Panc1 (cell line): ENCODE data around the gene DNAI2. TPM values are rescaled to one million over a fixed set of nuclear protein-coding genes. Genes with fewer than 3 reads are reported as not detected.
A peak's percentile ranks its signal among the peaks of the same experiment; 100 is the strongest.

Source experiments
- ATAC-seq: fragments of 200-7000 bp; cut with Tn5 transposase; 2 replicates; pipeline ENCODE4 v1.9.1; 2020; ENCODE audit warnings: mild to moderate bottlenecking, moderate library complexity
- BruUV-seq: library from RNA; stranded (reverse); fragments of 400-500 nt; replicated peaks from 2 replicates; lab custom pipeline; 2021; lab: Mats Ljungman, UMichigan
- CTCF ChIA-PET: fragments of 300-600 bp; sonication (Branson Sonifier 250); formaldehyde crosslinking; loops from one replicate; lab custom pipeline; 2022; ENCODE audit warnings: antibody characterized with exemption; lab: Charles Lee
- POLR2A ChIA-PET: fragments of 300-600 bp; sonication (Branson Sonifier 250); formaldehyde crosslinking; loops from one replicate; lab custom pipeline; 2022; ENCODE audit warnings: antibody characterized with exemption; lab: Charles Lee
- DNase-seq: peaks from one replicate; pipeline ENCODE4 v3.0.0-alpha.2; 2010; ENCODE audit warnings: low read depth, low spot score
- H3K27ac ChIP-seq: 2 replicates; pipeline ENCODE4 v1.5.1; 2011; ENCODE audit warnings: mild to moderate bottlenecking, low read length, inconsistent platforms
- H3K27me3 ChIP-seq: fragments of 200-500 bp; sonication (Bioruptor generic); 2 replicates; pipeline ENCODE4 v1.6.0; 2014; ENCODE audit warnings: low read length, inconsistent platforms; ENCODE audit not compliant: control insufficient read depth, insufficient read depth
- H3K36me3 ChIP-seq: fragments of 200-500 bp; sonication (Bioruptor generic); 2 replicates; pipeline ENCODE4 v1.5.1; 2014; ENCODE audit warnings: inconsistent platforms, mild to moderate bottlenecking, low read length, moderate library complexity; ENCODE audit not compliant: control insufficient read depth, insufficient read depth
- H3K4me1 ChIP-seq: 2 replicates; pipeline ENCODE4 v1.5.1; 2011; ENCODE audit warnings: inconsistent platforms, mild to moderate bottlenecking, low read length, moderate library complexity; ENCODE audit not compliant: control insufficient read depth, insufficient read depth
- H3K4me3 ChIP-seq, 2 experiments: 2 replicates each; pipeline ENCODE4 v1.5.1; 2011 to 2012; ENCODE audit warnings: low read depth in 2 of 2, low read length in 2 of 2, mild to moderate bottlenecking in 2 of 2, inconsistent platforms in 1 of 2, moderate library complexity in 1 of 2
- H3K9me3 ChIP-seq: fragments of 200-500 bp; sonication (Bioruptor generic); 2 replicates; pipeline ENCODE4 v1.5.1; 2014; ENCODE audit warnings: low read depth, mild to moderate bottlenecking, inconsistent platforms, low read length, moderate library complexity; ENCODE audit not compliant: control insufficient read depth, insufficient read depth
- SIN3A ChIP-seq: IDR thresholded peaks from 2 replicates; pipeline ENCODE4 v1.6.1; 2012; ENCODE audit warnings: low read depth, mild to moderate bottlenecking, low read length, moderate library complexity, borderline replicate concordance; ENCODE audit not compliant: insufficient read depth
- in situ Hi-C: cut with HindIII; loops from 2 replicates; pipeline ENCODE4 v1.10.0; 2016; ENCODE audit warnings: low sequenced_read_pairs, low pct_unique_long_range_greater_than_20kb
- intact Hi-C: fragments of 100-400 bp; cut with micrococcal nuclease; formaldehyde crosslinking; loops from one replicate; pipeline ENCODE4 v1.10.0; 2022; ENCODE audit not compliant: unreplicated experiment
- total RNA-seq: library from RNA; stranded (reverse); gene quantifications from one replicate; pipeline ENCODE4 v1.2.1, GENCODE V29; 2021; ENCODE audit not compliant: unreplicated experiment
- TF ChIP-seq, protein P1 (sequence below): fragments of 450-650 bp; IDR thresholded peaks from 2 replicates; pipeline ENCODE4 v1.5.1; 2017; ENCODE audit warnings: mild to moderate bottlenecking
- TF ChIP-seq, protein P2 (sequence below), 2 experiments: IDR thresholded peaks; 2 replicates each; pipeline ENCODE4 v1.6.1; 2011 to 2012; ENCODE audit warnings: low read depth in 2 of 2, control low read depth in 1 of 2, low read length in 1 of 2, mild to moderate bottlenecking in 1 of 2, moderate library complexity in 1 of 2; ENCODE audit not compliant: insufficient read depth in 1 of 2

DNAI2 gene
- total RNA-seq, 1 experiment from 2014 or later: not detected

DNA sequence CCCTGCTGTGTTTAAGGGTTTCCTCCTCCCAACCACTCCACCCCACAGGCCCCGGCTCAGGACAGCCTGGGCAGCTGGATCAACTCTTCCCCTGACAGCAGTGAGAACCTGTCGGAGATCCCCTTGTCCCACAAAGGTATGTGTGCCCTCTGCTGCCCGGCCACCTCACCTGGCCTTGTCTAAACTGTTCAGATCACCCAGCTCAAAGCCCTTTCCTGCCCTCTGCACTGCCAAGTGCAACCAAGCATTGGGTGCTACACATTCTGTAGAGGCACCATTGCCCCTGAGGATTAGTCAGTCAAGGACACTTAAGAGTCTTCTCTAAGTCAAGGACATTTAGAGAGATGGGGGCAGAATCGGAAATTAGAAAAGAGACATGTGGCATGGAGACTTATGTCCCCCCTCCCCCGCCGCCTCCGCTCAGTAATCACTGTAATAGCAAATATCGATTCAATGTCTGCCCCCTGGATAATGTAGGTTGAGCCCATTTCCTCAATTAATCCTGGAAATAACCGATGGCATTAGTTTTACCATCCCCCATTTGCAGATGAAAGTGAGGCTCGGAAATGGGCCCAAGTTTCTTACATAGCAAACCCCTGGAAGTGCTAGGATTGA, 79.5 kb downstream of the DNAI2 start:
- Histone ChIP-seq H3K36me3 (no peaks in the 10 kb centered on the region), H3K27ac (no peak overlapping the region), H3K27me3 (peaks cover 11% of the 10 kb centered on the region), H3K9me3 (no peaks in the 10 kb centered on the region), H3K4me3 (no peak overlapping the region), H3K4me1 (no peaks in the 10 kb centered on the region; the same call in 1 of the 2 replicates)
- TF ChIP-seq, protein P1, sequence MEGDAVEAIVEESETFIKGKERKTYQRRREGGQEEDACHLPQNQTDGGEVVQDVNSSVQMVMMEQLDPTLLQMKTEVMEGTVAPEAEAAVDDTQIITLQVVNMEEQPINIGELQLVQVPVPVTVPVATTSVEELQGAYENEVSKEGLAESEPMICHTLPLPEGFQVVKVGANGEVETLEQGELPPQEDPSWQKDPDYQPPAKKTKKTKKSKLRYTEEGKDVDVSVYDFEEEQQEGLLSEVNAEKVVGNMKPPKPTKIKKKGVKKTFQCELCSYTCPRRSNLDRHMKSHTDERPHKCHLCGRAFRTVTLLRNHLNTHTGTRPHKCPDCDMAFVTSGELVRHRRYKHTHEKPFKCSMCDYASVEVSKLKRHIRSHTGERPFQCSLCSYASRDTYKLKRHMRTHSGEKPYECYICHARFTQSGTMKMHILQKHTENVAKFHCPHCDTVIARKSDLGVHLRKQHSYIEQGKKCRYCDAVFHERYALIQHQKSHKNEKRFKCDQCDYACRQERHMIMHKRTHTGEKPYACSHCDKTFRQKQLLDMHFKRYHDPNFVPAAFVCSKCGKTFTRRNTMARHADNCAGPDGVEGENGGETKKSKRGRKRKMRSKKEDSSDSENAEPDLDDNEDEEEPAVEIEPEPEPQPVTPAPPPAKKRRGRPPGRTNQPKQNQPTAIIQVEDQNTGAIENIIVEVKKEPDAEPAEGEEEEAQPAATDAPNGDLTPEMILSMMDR: no peak
- TF ChIP-seq SIN3A: no peak
- TF ChIP-seq, protein P2, sequence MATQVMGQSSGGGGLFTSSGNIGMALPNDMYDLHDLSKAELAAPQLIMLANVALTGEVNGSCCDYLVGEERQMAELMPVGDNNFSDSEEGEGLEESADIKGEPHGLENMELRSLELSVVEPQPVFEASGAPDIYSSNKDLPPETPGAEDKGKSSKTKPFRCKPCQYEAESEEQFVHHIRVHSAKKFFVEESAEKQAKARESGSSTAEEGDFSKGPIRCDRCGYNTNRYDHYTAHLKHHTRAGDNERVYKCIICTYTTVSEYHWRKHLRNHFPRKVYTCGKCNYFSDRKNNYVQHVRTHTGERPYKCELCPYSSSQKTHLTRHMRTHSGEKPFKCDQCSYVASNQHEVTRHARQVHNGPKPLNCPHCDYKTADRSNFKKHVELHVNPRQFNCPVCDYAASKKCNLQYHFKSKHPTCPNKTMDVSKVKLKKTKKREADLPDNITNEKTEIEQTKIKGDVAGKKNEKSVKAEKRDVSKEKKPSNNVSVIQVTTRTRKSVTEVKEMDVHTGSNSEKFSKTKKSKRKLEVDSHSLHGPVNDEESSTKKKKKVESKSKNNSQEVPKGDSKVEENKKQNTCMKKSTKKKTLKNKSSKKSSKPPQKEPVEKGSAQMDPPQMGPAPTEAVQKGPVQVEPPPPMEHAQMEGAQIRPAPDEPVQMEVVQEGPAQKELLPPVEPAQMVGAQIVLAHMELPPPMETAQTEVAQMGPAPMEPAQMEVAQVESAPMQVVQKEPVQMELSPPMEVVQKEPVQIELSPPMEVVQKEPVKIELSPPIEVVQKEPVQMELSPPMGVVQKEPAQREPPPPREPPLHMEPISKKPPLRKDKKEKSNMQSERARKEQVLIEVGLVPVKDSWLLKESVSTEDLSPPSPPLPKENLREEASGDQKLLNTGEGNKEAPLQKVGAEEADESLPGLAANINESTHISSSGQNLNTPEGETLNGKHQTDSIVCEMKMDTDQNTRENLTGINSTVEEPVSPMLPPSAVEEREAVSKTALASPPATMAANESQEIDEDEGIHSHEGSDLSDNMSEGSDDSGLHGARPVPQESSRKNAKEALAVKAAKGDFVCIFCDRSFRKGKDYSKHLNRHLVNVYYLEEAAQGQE (IDR thresholded peaks at IDR 0.05; ENCODE audit: insufficient read depth in 1 of 2, low read depth in 2 of 2, low read length in 1 of 2): no peak
- intact Hi-C loops: loop anchor here (5.0 kb wide), 1 partner anchor 46 kb away; no protein-coding TSS in a partner anchor
- in situ Hi-C loops: no loop called here
- BruUV-seq: no TSS peak
- ATAC-seq (no peak), DNase-seq (no peak)
- ChIA-PET CTCF (interaction anchor here (0.7 to 1.1 kb wide), 2 partner anchors 48 to 116 kb away, joined by 3 to 4 read pairs; no protein-coding TSS in a partner anchor), POLR2A (no interaction called here)

DNA sequence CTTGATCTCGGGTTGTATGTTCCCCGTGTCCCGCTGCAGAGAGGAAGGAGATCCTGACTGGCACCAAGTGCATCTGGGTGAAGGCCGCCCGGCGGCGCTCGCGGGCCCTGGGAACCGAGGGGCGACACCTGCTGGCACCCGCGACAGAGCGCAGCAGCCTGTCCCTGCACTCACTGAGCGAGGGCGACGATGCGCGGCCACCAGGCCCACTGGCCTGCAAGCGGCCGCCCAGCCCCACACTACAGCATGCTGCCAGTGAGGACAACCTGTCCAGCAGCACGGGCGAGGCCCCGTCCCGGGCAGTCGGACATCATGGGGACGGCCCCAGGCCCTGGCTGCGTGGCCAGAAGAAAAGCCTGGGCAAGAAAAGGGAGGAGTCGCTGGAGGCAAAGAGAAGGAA, 80.1 kb downstream of the DNAI2 start:
- CTCF ChIA-PET: no interaction called here
- Histone ChIP-seq H3K4me1 (no peaks in the 10 kb centered on the region; the same call in 1 of the 2 replicates), H3K27ac (no peak overlapping the region), H3K9me3 (no peaks in the 10 kb centered on the region), H3K36me3 (no peaks in the 10 kb centered on the region), H3K4me3 (no peak overlapping the region), H3K27me3 (peaks cover 11% of the 10 kb centered on the region)
- TF ChIP-seq, protein P1: peak; percentile 98
- no peak for TF ChIP-seq SIN3A
- BruUV-seq: no TSS peak
- peak; percentile 81 for ATAC-seq
- in situ Hi-C loops: no loop called here
- DNase-seq: peak; percentile 22
- POLR2A ChIA-PET: no interaction called here
- intact Hi-C loops: loop anchor here (5.0 kb wide), 1 partner anchor 47 kb away; no protein-coding TSS in a partner anchor
